ENCODE data around the gene CDKAL1.

- TF ChIP-seq CTCF (IDR thresholded peaks at IDR 0.05): no peak
- TF ChIP-seq POLR2AphosphoS5 (IDR thresholded peaks at IDR 0.05): no peak
- no peak for TF ChIP-seq POLR2A (IDR thresholded peaks at IDR 0.05; ENCODE audit: low read depth)
- TF ChIP-seq EP300 (IDR thresholded peaks at IDR 0.05): no peak
Observed at GRCh38 chr6:20907486-20908071, 373.3 kb downstream of the CDKAL1 start.

Data from esophagus muscularis mucosa (tissue), 4 donors.